CD14-positive monocyte (primary cell): ENCODE measurements around the gene PLEKHS1. TPM values are rescaled to one million over a fixed set of nuclear protein-coding genes. Genes with fewer than 3 reads are reported as not detected.

ENCODE experiments used
- DNase-seq, 3 donors: peaks; one replicate each; pipeline ENCODE4 v3.0.0-alpha.2; 2011 to 2022
- H2AFZ ChIP-seq: 2 replicates; pipeline ENCODE4 v1.6.0; 2012; ENCODE audit warnings: mild to moderate bottlenecking, low read depth, low read length, inconsistent platforms; ENCODE audit not compliant: insufficient read depth, poor library complexity, severe bottlenecking
- H3K27ac ChIP-seq, 2 donors: 1 replicate in 1 of 2; 2 replicates in 1 of 2; pipeline ENCODE4 v1.5.1; 2012 to 2013; ENCODE audit warnings: low read length in 2 of 2, control low read depth in 1 of 2, inconsistent platforms in 1 of 2, low read depth in 1 of 2, mild to moderate bottlenecking in 1 of 2
- H3K27me3 ChIP-seq, 2 donors: one replicate each; pipeline versions ENCODE4 v1.6.0 to v1.6.1; 2011 to 2013; ENCODE audit warnings: low read length in 2 of 2; ENCODE audit not compliant: control insufficient read depth in 2 of 2, insufficient read depth in 2 of 2
- H3K36me3 ChIP-seq, 2 donors: replicated peaks in 1 of 2; 1 replicate in 1 of 2; 2 replicates in 1 of 2; pipeline versions ENCODE4 v1.5.1 to v1.6.1; 2012 to 2013; ENCODE audit warnings: low read length in 2 of 2, control low read depth in 1 of 2, inconsistent platforms in 1 of 2, mild to moderate bottlenecking in 1 of 2; ENCODE audit not compliant: insufficient read depth in 2 of 2, control insufficient read depth in 1 of 2
- H3K4me1 ChIP-seq, 2 donors: 1 replicate in 1 of 2; 2 replicates in 1 of 2; pipeline versions ENCODE4 v1.5.1 to v1.6.1; 2012 to 2013; ENCODE audit warnings: low read length in 2 of 2, control low read depth in 1 of 2, inconsistent platforms in 1 of 2, mild to moderate bottlenecking in 1 of 2, moderate library complexity in 1 of 2; ENCODE audit not compliant: insufficient read depth in 2 of 2, control insufficient read depth in 1 of 2
- H3K4me2 ChIP-seq: replicated peaks from 2 replicates; pipeline ENCODE3; 2012; ENCODE audit warnings: low read length, moderate library complexity, mild to moderate bottlenecking; ENCODE audit not compliant: poor library complexity, severe bottlenecking; ENCODE audit errors: extremely low read depth
- H3K4me3 ChIP-seq, 3 experiments: fragments of 200-600 bp in 1 of 3; sonication (generic) in 1 of 3; replicated peaks in 1 of 3; 1 replicate in 2 of 3; 2 replicates in 1 of 3; pipeline ENCODE4 v1.5.1; 2011 to 2013; ENCODE audit warnings: low read length in 3 of 3, mild to moderate bottlenecking in 3 of 3, control low read depth in 2 of 3, low read depth in 2 of 3, inconsistent platforms in 1 of 3, moderate library complexity in 1 of 3
- H3K79me2 ChIP-seq: 2 replicates; pipeline ENCODE4 v1.6.0; 2012; ENCODE audit warnings: mild to moderate bottlenecking, control low read depth, inconsistent platforms, low read length, moderate library complexity; ENCODE audit not compliant: insufficient read depth
- H3K9ac ChIP-seq: 2 replicates; pipeline ENCODE4 v1.6.0; 2017; ENCODE audit warnings: low read length, mild to moderate bottlenecking; ENCODE audit not compliant: insufficient read depth, poor library complexity, severe bottlenecking
- H3K9me3 ChIP-seq, 2 donors: replicated peaks in 1 of 2; 1 replicate in 1 of 2; 2 replicates in 1 of 2; pipeline versions ENCODE4 v1.5.1 to v1.6.1; 2012 to 2013; ENCODE audit warnings: low read length in 2 of 2, control low read depth in 1 of 2; ENCODE audit not compliant: control insufficient read depth in 1 of 2, insufficient read depth in 1 of 2
- H4K20me1 ChIP-seq: 2 replicates; pipeline ENCODE4 v1.6.0; 2012; ENCODE audit warnings: mild to moderate bottlenecking, low read length, control low read depth, moderate library complexity; ENCODE audit not compliant: insufficient read depth
- H3K27ac Mint-ChIP-seq, 7 donors: one replicate each; pipeline ENCODE4 v1.8.0; 2020; ENCODE audit warnings: mild to moderate bottlenecking in 7 of 7, mixed read lengths in 7 of 7, moderate library complexity in 6 of 7, inconsistent platforms in 2 of 7
- H3K27me3 Mint-ChIP-seq, 3 donors: one replicate each; pipeline ENCODE4 v1.8.0; 2021 to 2022; ENCODE audit warnings: low read depth in 3 of 3, mild to moderate bottlenecking in 3 of 3, mixed read lengths in 3 of 3, moderate library complexity in 3 of 3, inconsistent platforms in 1 of 3
- H3K36me3 Mint-ChIP-seq, 2 donors: one replicate each; pipeline ENCODE4 v1.8.0; 2020; ENCODE audit warnings: mixed read lengths in 2 of 2, inconsistent platforms in 1 of 2, mild to moderate bottlenecking in 1 of 2
- H3K4me1 Mint-ChIP-seq: one replicate; pipeline ENCODE4 v1.8.0; 2020; ENCODE audit warnings: mild to moderate bottlenecking, mixed read lengths
- H3K4me3 Mint-ChIP-seq, 2 donors: one replicate each; pipeline ENCODE4 v1.8.0; 2020; ENCODE audit warnings: mild to moderate bottlenecking in 2 of 2, mixed read lengths in 2 of 2, moderate library complexity in 1 of 2
- H3K9me3 Mint-ChIP-seq, 7 donors: one replicate each; pipeline ENCODE4 v1.8.0; 2020 to 2022; ENCODE audit warnings: mixed read lengths in 7 of 7, mild to moderate bottlenecking in 6 of 7, moderate library complexity in 6 of 7, inconsistent platforms in 2 of 7
- whole genome bisulfite sequencing: methylation state at CpG from one replicate; pipeline ENCODE4 v1.1.5; 2013; ENCODE audit warnings: missing lambda C conversion rate; ENCODE audit not compliant: insufficient coverage; 5-methylcytosine and 5-hydroxymethylcytosine counted together
- intact Hi-C, 2 donors: fragments of 100-400 bp; cut with micrococcal nuclease; formaldehyde crosslinking; loops; one replicate each; pipeline versions ENCODE4 v1.15.0 to v1.15.1; 2023
- polyA plus RNA-seq, 3 donors: library from polyadenylated mRNA; depleted of rRNA in 1 of 3; unstranded in 2 of 3; stranded (reverse) in 1 of 3; fragments of 300-500 nt in 2 of 3; fragments of >200 nt in 1 of 3; fragmentation: Illumina TruSeq in 2 of 3; gene quantifications; 1 replicate in 2 of 3; 2 replicates in 1 of 3; pipeline ENCODE4 v1.2.3, GENCODE V29; 2012 to 2021
- TF ChIP-seq, protein P1 (sequence below): fragments of 200-600 bp; IDR thresholded peaks from one replicate; pipeline ENCODE4 v1.8.0; 2022; ENCODE audit warnings: antibody characterized with exemption, mild to moderate bottlenecking

Gene PLEKHS1
- polyA plus RNA-seq, 3 donors, result 0.08 TPM; not detected in 2

DNA sequence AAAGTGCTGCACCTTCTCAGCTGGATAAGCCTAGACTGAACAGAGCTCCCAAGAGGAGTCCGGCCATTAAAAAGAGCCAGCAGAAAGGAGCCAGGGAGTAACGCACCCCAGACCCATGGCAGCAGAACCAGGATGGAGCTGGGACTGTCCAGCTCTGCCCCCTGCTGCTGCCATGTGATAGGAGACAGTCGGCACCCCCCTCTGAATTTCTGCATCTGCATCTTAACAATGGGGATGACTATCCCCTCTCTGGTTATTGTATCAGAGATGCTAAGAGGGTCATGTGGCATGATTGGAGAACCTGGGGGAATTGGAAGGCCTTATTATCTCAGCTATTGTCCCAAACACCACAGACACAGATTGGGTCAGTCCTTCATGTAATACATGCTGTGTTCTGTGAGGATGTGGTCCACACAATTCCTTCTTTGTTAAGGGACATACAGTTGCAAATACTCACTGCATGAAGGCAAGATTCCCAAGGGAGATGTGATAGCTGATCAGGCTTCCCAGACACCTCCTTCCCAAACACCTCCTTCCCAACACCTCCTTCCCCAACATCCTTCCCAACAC is 29.3 kb downstream of the PLEKHS1 start:
- Histone ChIP-seq H3K4me2 (no peak overlapping the region), H3K4me3 (no peak overlapping the region), H4K20me1 (no peaks in the 10 kb centered on the region), H3K79me2 (no peaks in the 10 kb centered on the region), H2AFZ (no peak overlapping the region), H3K9ac (no peak overlapping the region), H3K27ac (no peak overlapping the region), H3K9me3 (no peaks in the 10 kb centered on the region), H3K27me3 (peaks cover 0 to 1% of the 10 kb centered on the region in 2 donors), H3K4me1 (no peaks in the 10 kb centered on the region), H3K36me3 (no peaks in the 10 kb centered on the region)
- Mint-ChIP-seq H3K27ac (no peak overlapping the region), H3K36me3 (no peaks in the 10 kb centered on the region), H3K4me3 (no peak overlapping the region), H3K27me3 (peaks cover 1 to 16% (median 4%) of the 10 kb centered on the region in 3 donors), H3K4me1 (no peaks in the 10 kb centered on the region), H3K9me3 (peaks cover 0 to 2% (median 0%) of the 10 kb centered on the region in 7 donors)
- TF ChIP-seq, protein P1, sequence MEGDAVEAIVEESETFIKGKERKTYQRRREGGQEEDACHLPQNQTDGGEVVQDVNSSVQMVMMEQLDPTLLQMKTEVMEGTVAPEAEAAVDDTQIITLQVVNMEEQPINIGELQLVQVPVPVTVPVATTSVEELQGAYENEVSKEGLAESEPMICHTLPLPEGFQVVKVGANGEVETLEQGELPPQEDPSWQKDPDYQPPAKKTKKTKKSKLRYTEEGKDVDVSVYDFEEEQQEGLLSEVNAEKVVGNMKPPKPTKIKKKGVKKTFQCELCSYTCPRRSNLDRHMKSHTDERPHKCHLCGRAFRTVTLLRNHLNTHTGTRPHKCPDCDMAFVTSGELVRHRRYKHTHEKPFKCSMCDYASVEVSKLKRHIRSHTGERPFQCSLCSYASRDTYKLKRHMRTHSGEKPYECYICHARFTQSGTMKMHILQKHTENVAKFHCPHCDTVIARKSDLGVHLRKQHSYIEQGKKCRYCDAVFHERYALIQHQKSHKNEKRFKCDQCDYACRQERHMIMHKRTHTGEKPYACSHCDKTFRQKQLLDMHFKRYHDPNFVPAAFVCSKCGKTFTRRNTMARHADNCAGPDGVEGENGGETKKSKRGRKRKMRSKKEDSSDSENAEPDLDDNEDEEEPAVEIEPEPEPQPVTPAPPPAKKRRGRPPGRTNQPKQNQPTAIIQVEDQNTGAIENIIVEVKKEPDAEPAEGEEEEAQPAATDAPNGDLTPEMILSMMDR, result no peak
- DNase-seq, result no peak
- WGBS, result 93% methylated on average over 2 of the region's 3 CpGs
- intact Hi-C loops, result no loop called here

DNA sequence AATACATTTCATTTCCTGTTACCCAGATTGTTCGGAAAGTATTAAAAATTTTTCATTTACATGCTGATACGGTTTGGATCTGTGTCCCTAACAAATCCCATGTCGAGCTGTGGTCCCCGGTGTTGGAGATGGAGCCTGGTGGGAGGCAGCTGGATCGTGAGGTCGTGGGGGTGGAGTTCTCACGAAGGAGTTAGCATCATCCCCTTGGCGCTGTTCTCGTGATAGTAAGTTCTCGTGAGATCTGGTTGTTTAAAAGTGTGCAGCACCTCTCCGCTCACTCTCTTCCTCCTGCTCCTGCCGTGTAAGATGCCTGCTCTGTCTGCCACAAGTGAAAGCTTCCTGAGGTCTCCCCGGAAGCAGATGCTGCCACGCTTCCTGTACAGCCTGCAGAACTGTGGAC is 30.9 kb downstream of the PLEKHS1 start:
- TF ChIP-seq, protein P1, result no peak
- intact Hi-C loops, result no loop called here
- no peaks in the 10 kb centered on the region for H3K4me1 Mint-ChIP-seq
- H3K4me1 ChIP-seq, result no peaks in the 10 kb centered on the region
- no peaks in the 10 kb centered on the region for H3K9me3 ChIP-seq
- no peak overlapping the region for H3K4me3 Mint-ChIP-seq
- no peaks in the 10 kb centered on the region for H3K36me3 Mint-ChIP-seq
- no peak overlapping the region for H2AFZ ChIP-seq
- H4K20me1 ChIP-seq, result no peaks in the 10 kb centered on the region
- no peaks in the 10 kb centered on the region for H3K79me2 ChIP-seq
- H3K9ac ChIP-seq, result no peak overlapping the region
- peaks cover 1 to 14% (median 3%) of the 10 kb centered on the region in 3 donors for H3K27me3 Mint-ChIP-seq
- no peak overlapping the region for H3K27ac Mint-ChIP-seq
- no peak for DNase-seq
- H3K4me2 ChIP-seq, result no peak overlapping the region
- peaks cover 0 to 2% (median 0%) of the 10 kb centered on the region in 7 donors for H3K9me3 Mint-ChIP-seq
- no peak overlapping the region for H3K4me3 ChIP-seq
- H3K36me3 ChIP-seq, result no peaks in the 10 kb centered on the region
- 95% methylated on average over 4 of the region's 14 CpGs for WGBS
- no peaks in the 10 kb centered on the region for H3K27me3 ChIP-seq
- H3K27ac ChIP-seq, result no peak overlapping the region
